HEK293 (cell line): ENCODE data around the gene SWI5.

Source experiments
- BCL11A ChIP-seq: fragments of 450-650 bp; formaldehyde crosslinking; IDR thresholded peaks from 2 replicates; pipeline ENCODE4 v1.5.1; 2016; ENCODE audit warnings: low read depth, missing biosample characterization, missing genetic modification characterization
- EGR2 ChIP-seq: fragments of 450-650 bp; formaldehyde crosslinking; IDR thresholded peaks from 2 replicates; pipeline ENCODE4 v1.5.1; 2016; ENCODE audit warnings: low read depth, missing biosample characterization, missing genetic modification characterization
- HOXA7 ChIP-seq: sonication (generic); formaldehyde crosslinking; IDR thresholded peaks from 2 replicates; pipeline ENCODE4 v1.8.1; 2022; ENCODE audit warnings: missing genetic modification reagents, borderline replicate concordance
- KLF7 ChIP-seq: fragments of 450-650 bp; formaldehyde crosslinking; IDR thresholded peaks from 2 replicates; pipeline ENCODE4 v1.5.1; 2016; ENCODE audit warnings: missing biosample characterization, missing genetic modification characterization, borderline replicate concordance
- SP2 ChIP-seq: fragments of 450-650 bp; formaldehyde crosslinking; IDR thresholded peaks from 2 replicates; pipeline ENCODE4 v1.5.1; 2016; ENCODE audit warnings: missing biosample characterization, missing genetic modification characterization
- WT1 ChIP-seq: fragments of 450-650 bp; formaldehyde crosslinking; IDR thresholded peaks from 2 replicates; pipeline ENCODE4 v1.5.1; 2016; ENCODE audit warnings: missing biosample characterization, missing genetic modification characterization
- ZBTB17 ChIP-seq: fragments of 450-650 bp; formaldehyde crosslinking; IDR thresholded peaks from 2 replicates; pipeline ENCODE4 v1.5.1; 2016; ENCODE audit warnings: missing biosample characterization, missing genetic modification characterization
- ZNF10 ChIP-seq: fragments of 450-650 bp; formaldehyde crosslinking; IDR thresholded peaks from 2 replicates; pipeline ENCODE4 v1.5.1; 2017; ENCODE audit warnings: missing biosample characterization, missing genetic modification characterization
- ZNF114 ChIP-seq: fragments of 450-650 bp; formaldehyde crosslinking; IDR thresholded peaks from 2 replicates; pipeline ENCODE4 v1.5.0; 2017; ENCODE audit warnings: missing biosample characterization, missing genetic modification characterization
- ZNF174 ChIP-seq: fragments of 450-650 bp; formaldehyde crosslinking; IDR thresholded peaks from 2 replicates; pipeline ENCODE4 v1.5.0; 2017; ENCODE audit warnings: missing biosample characterization, mild to moderate bottlenecking, missing genetic modification characterization
- ZNF202 ChIP-seq: fragments of 450-650 bp; formaldehyde crosslinking; IDR thresholded peaks from 2 replicates; pipeline ENCODE4 v1.5.1; 2016; ENCODE audit warnings: missing biosample characterization, missing genetic modification characterization, borderline replicate concordance
- ZNF335 ChIP-seq: fragments of 450-650 bp; formaldehyde crosslinking; conservative IDR thresholded peaks from 2 replicates; pipeline ENCODE4 v1.5.1; 2016; ENCODE audit warnings: missing biosample characterization, missing genetic modification characterization
- ZNF366 ChIP-seq: fragments of 450-650 bp; formaldehyde crosslinking; conservative IDR thresholded peaks from 2 replicates; pipeline ENCODE4 v1.5.1; 2016; ENCODE audit warnings: missing biosample characterization, missing genetic modification characterization
- ZNF391 ChIP-seq: fragments of 450-650 bp; formaldehyde crosslinking; IDR thresholded peaks from 2 replicates; pipeline ENCODE4 v1.5.1; 2016; ENCODE audit warnings: low read depth, missing biosample characterization, missing genetic modification characterization, borderline replicate concordance
- ZNF416 ChIP-seq: fragments of 450-650 bp; formaldehyde crosslinking; IDR thresholded peaks from 2 replicates; pipeline ENCODE4 v1.5.1; 2016; ENCODE audit warnings: missing biosample characterization, missing genetic modification characterization
- ZNF433 ChIP-seq: fragments of 450-650 bp; formaldehyde crosslinking; IDR thresholded peaks from 2 replicates; pipeline ENCODE4 v1.5.1; 2016; ENCODE audit warnings: missing biosample characterization, missing genetic modification characterization, low read depth
- ZNF501 ChIP-seq: fragments of 450-650 bp; formaldehyde crosslinking; IDR thresholded peaks from 2 replicates; pipeline ENCODE4 v1.5.1; 2016; ENCODE audit warnings: missing biosample characterization, missing genetic modification characterization
- ZNF530 ChIP-seq: fragments of 450-650 bp; formaldehyde crosslinking; IDR thresholded peaks from 2 replicates; pipeline ENCODE4 v1.5.1; 2016; ENCODE audit warnings: low read depth, missing biosample characterization, missing genetic modification characterization
- ZNF600 ChIP-seq: fragments of 450-650 bp; formaldehyde crosslinking; IDR thresholded peaks from 2 replicates; pipeline ENCODE4 v1.5.1; 2016; ENCODE audit warnings: missing biosample characterization, missing genetic modification characterization
- ZNF610 ChIP-seq: fragments of 450-650 bp; formaldehyde crosslinking; IDR thresholded peaks from 2 replicates; pipeline ENCODE4 v1.5.1; 2016; ENCODE audit warnings: missing biosample characterization, missing genetic modification characterization, borderline replicate concordance
- ZNF621 ChIP-seq: fragments of 450-650 bp; formaldehyde crosslinking; IDR thresholded peaks from 2 replicates; pipeline ENCODE4 v1.5.1; 2017; ENCODE audit warnings: missing biosample characterization, missing genetic modification characterization
- ZNF623 ChIP-seq: fragments of 450-650 bp; formaldehyde crosslinking; IDR thresholded peaks from 2 replicates; pipeline ENCODE4 v1.5.1; 2016; ENCODE audit warnings: missing biosample characterization, missing genetic modification characterization
- ZNF677 ChIP-seq: fragments of 450-650 bp; IDR thresholded peaks from 2 replicates; pipeline ENCODE4 v1.5.0; 2018; ENCODE audit warnings: missing biosample characterization, mild to moderate bottlenecking, missing genetic modification characterization, moderate library complexity
- ZNF76 ChIP-seq: fragments of 450-650 bp; formaldehyde crosslinking; IDR thresholded peaks from 2 replicates; pipeline ENCODE4; 2016; ENCODE audit warnings: low read depth, missing biosample characterization, missing genetic modification characterization, borderline replicate concordance
- ZXDB ChIP-seq: fragments of 450-650 bp; formaldehyde crosslinking; IDR thresholded peaks from 2 replicates; pipeline ENCODE4 v1.5.1; 2016; ENCODE audit warnings: missing biosample characterization, missing genetic modification characterization
- TF ChIP-seq, protein P1 (sequence below): fragments of 450-650 bp; formaldehyde crosslinking; IDR thresholded peaks from 2 replicates; pipeline ENCODE4 v1.5.1; 2016; ENCODE audit warnings: missing biosample characterization, missing genetic modification characterization
- TF ChIP-seq, protein P2 (sequence below): fragments of 450-650 bp; formaldehyde crosslinking; IDR thresholded peaks from 2 replicates; pipeline ENCODE4 v1.5.1; 2016; ENCODE audit warnings: missing biosample characterization, missing genetic modification characterization, borderline replicate concordance
- TF ChIP-seq, protein P3 (sequence below): fragments of 450-650 bp; formaldehyde crosslinking; IDR thresholded peaks from 2 replicates; pipeline ENCODE4; 2016; ENCODE audit warnings: missing biosample characterization, missing genetic modification characterization
- TF ChIP-seq, protein P4 (sequence below): fragments of 450-650 bp; formaldehyde crosslinking; IDR thresholded peaks from 2 replicates; pipeline ENCODE4 v1.5.1; 2017; ENCODE audit warnings: missing biosample characterization, missing genetic modification characterization
- TF ChIP-seq, protein P5 (sequence below): fragments of 450-650 bp; formaldehyde crosslinking; IDR thresholded peaks from 2 replicates; pipeline ENCODE4 v1.5.1; 2016; ENCODE audit warnings: missing biosample characterization, missing genetic modification characterization

The SWI5 gene

DNA sequence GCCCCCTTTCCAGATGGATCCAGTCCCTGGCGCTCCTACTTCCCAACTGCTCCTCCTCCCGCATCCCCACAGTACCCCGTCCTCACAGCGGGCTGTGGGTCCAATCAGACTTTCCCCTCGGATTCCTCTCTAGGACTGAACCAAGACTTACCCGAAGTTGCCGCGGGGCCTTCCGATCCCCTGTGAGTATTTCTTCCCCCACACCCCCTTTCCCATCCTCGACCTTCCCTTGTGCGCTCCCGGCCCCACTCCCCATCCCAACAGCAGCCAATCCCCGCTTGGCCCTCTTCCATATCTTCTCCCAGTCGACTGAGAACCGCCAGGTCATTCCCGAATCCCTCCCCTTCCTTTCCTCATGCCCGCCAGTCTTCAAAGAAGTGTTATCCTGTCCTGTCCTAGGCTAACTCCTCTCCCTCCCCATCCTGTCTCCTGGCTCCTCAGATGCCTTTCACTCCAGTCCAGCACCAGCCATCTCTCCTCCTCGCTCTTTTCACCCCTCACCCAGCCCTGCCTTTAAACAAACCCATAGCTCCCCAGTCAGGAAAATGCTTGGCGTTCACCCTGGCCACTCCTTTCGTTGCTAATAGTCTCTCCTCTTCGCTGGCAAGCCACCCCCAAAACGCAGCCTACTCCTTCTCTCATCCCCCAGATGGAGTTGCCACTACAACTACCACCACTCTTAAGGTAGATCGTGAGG, 646 bp downstream of the SWI5 start (continued):
- TF ChIP-seq, protein P1, sequence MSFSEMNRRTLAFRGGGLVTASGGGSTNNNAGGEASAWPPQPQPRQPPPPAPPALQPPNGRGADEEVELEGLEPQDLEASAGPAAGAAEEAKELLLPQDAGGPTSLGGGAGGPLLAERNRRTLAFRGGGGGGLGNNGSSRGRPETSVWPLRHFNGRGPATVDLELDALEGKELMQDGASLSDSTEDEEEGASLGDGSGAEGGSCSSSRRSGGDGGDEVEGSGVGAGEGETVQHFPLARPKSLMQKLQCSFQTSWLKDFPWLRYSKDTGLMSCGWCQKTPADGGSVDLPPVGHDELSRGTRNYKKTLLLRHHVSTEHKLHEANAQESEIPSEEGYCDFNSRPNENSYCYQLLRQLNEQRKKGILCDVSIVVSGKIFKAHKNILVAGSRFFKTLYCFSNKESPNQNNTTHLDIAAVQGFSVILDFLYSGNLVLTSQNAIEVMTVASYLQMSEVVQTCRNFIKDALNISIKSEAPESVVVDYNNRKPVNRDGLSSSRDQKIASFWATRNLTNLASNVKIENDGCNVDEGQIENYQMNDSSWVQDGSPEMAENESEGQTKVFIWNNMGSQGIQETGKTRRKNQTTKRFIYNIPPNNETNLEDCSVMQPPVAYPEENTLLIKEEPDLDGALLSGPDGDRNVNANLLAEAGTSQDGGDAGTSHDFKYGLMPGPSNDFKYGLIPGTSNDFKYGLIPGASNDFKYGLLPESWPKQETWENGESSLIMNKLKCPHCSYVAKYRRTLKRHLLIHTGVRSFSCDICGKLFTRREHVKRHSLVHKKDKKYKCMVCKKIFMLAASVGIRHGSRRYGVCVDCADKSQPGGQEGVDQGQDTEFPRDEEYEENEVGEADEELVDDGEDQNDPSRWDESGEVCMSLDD (tag by site-specific recombination): peak; percentile 63; the same call in 1 of the 2 replicates
- TF ChIP-seq, protein P2, sequence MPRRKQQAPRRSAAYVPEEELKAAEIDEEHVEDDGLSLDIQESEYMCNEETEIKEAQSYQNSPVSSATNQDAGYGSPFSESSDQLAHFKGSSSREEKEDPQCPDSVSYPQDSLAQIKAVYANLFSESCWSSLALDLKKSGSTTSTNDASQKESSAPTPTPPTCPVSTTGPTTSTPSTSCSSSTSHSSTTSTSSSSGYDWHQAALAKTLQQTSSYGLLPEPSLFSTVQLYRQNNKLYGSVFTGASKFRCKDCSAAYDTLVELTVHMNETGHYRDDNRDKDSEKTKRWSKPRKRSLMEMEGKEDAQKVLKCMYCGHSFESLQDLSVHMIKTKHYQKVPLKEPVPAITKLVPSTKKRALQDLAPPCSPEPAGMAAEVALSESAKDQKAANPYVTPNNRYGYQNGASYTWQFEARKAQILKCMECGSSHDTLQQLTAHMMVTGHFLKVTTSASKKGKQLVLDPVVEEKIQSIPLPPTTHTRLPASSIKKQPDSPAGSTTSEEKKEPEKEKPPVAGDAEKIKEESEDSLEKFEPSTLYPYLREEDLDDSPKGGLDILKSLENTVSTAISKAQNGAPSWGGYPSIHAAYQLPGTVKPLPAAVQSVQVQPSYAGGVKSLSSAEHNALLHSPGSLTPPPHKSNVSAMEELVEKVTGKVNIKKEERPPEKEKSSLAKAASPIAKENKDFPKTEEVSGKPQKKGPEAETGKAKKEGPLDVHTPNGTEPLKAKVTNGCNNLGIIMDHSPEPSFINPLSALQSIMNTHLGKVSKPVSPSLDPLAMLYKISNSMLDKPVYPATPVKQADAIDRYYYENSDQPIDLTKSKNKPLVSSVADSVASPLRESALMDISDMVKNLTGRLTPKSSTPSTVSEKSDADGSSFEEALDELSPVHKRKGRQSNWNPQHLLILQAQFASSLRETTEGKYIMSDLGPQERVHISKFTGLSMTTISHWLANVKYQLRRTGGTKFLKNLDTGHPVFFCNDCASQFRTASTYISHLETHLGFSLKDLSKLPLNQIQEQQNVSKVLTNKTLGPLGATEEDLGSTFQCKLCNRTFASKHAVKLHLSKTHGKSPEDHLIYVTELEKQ (tag by site-specific recombination): no peak
- TF ChIP-seq ZNF114 (tag by site-specific recombination) (no peak), ZNF621 (tag by site-specific recombination) (no peak), BCL11A (tag by site-specific recombination) (no peak), WT1 (tag by site-specific recombination) (no peak), ZNF76 (tag by site-specific recombination) (peak; percentile 47), HOXA7 (CRISPR knock-in tag) (no peak), ZNF416 (tag by site-specific recombination) (no peak), ZNF391 (tag by site-specific recombination) (no peak; the same call in 1 of the 2 replicates), ZBTB17 (tag by site-specific recombination) (0 out of 2 replicates have a peak, but pooled peaks have one; percentile 12), SP2 (tag by site-specific recombination) (peak; percentile 64), ZNF10 (tag by site-specific recombination) (no peak), ZNF433 (tag by site-specific recombination) (no peak), ZNF366 (no peak), ZNF623 (tag by site-specific recombination) (no peak), ZNF202 (tag by site-specific recombination) (no peak), EGR2 (tag by site-specific recombination) (no peak), ZNF335 (tag by site-specific recombination) (peak; percentile 48; the same call in 1 of the 2 replicates), ZNF677 (no peak), ZNF174 (tag by site-specific recombination) (no peak), ZNF530 (tag by site-specific recombination) (no peak), ZNF600 (tag by site-specific recombination) (peak; percentile 50), KLF7 (tag by site-specific recombination) (no peak), ZXDB (no peak; the same call in 1 of the 2 replicates), ZNF610 (tag by site-specific recombination) (no peak), ZNF501 (tag by site-specific recombination) (0 out of 2 replicates have a peak, but pooled peaks have one; percentile 44)
- TF ChIP-seq, protein P3, sequence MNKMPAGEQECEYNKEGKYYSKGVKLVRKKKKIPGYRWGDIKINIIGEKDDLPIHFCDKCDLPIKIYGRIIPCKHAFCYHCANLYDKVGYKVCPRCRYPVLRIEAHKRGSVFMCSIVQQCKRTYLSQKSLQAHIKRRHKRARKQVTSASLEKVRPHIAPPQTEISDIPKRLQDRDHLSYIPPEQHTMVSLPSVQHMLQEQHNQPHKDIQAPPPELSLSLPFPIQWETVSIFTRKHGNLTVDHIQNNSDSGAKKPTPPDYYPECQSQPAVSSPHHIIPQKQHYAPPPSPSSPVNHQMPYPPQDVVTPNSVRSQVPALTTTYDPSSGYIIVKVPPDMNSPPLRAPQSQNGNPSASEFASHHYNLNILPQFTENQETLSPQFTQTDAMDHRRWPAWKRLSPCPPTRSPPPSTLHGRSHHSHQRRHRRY (tag by site-specific recombination): no peak
- TF ChIP-seq, protein P4, sequence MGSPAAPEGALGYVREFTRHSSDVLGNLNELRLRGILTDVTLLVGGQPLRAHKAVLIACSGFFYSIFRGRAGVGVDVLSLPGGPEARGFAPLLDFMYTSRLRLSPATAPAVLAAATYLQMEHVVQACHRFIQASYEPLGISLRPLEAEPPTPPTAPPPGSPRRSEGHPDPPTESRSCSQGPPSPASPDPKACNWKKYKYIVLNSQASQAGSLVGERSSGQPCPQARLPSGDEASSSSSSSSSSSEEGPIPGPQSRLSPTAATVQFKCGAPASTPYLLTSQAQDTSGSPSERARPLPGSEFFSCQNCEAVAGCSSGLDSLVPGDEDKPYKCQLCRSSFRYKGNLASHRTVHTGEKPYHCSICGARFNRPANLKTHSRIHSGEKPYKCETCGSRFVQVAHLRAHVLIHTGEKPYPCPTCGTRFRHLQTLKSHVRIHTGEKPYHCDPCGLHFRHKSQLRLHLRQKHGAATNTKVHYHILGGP (tag by site-specific recombination): no peak
- TF ChIP-seq, protein P5, sequence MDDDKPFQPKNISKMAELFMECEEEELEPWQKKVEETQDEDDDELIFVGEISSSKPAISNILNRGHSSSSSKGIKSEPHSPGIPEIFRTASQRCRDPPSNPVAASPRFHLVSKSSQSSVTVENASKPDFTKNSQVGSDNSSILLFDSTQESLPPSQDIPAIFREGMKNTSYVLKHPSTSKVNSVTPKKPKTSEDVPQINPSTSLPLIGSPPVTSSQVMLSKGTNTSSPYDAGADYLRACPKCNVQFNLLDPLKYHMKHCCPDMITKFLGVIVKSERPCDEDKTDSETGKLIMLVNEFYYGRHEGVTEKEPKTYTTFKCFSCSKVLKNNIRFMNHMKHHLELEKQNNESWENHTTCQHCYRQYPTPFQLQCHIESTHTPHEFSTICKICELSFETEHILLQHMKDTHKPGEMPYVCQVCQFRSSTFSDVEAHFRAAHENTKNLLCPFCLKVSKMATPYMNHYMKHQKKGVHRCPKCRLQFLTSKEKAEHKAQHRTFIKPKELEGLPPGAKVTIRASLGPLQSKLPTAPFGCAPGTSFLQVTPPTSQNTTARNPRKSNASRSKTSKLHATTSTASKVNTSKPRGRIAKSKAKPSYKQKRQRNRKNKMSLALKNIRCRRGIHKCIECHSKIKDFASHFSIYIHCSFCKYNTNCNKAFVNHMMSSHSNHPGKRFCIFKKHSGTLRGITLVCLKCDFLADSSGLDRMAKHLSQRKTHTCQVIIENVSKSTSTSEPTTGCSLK (tag by site-specific recombination): no peak
